ENCODE measurements around the gene HOOK1.

HOOK1 gene

DNA sequence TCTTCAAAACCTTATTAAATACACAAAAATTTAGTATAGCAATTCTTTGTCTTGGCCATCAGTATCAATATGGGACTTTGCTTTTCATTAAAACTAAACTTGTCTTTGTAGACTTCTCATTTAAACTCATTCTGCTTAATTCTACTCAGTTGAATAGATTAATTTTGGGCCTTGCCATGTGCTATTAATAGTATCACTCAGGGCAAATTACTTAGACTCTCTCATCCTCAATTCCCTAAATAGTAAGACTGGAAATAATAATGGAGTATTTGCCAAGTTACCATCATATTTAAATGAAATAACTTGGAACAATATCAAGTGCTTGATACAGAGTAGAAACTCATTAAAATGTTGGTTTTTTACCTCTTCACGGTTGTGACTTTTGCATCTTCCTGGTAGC is 13.4 kb downstream of the HOOK1 start:
- no CpG with 5 or more reads among the region's 1 CpG for WGBS
- H2BK12ac ChIP-seq (ENCODE audit: low read length in 2 of 2), result no peak overlapping the region

DNA sequence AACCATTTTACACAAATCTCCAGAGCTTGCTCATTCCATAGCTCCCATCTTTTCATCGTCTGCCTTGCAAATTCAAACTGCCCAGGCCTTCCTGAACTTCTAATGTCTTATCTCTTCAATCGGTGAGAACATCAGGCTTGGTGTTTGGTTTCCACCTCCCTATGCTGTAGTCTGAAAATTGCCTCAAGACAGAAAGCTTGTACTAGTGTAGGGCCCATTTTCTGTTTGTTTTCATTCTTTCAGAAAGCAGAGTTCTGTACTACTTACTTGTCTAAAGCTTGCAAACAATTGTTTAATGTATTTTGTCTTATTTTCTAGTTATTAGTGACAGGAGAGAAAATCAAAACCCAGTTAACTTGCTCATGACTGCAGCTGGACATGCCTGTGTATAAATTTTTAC is 16.8 kb downstream of the HOOK1 start:
- H3K27ac ChIP-seq (ENCODE audit: low read length, poor library complexity, severe bottlenecking), result no peak overlapping the region
- H3K14ac ChIP-seq (ENCODE audit: low read length in 2 of 2), result no peak overlapping the region
- peaks cover 0 to 3% of the 10 kb centered on the region in 2 experiments for H3K36me3 ChIP-seq (ENCODE audit: control insufficient read depth in 1 of 2, insufficient read depth in 2 of 2, low read depth in 1 of 2, low read length in 2 of 2)
- no peaks in the 10 kb centered on the region for H3K79me1 ChIP-seq (replicated peaks; ENCODE audit: low read length, poor library complexity, severe bottlenecking)
- H3K4me3 ChIP-seq (ENCODE audit: insufficient read depth in 1 of 2, low read depth in 1 of 2, low read length in 2 of 2), result no peak overlapping the region
- no peak overlapping the region for H4K91ac ChIP-seq (ENCODE audit: low read length)
- no peak overlapping the region for H2BK15ac ChIP-seq (ENCODE audit: low read depth, poor library complexity, severe bottlenecking)
- no peak overlapping the region for H2BK120ac ChIP-seq (ENCODE audit: low read depth, low read length)
- no peak for DNase-seq
- no peaks in the 10 kb centered on the region for H3K9me3 ChIP-seq (ENCODE audit: control insufficient read depth, low read length)
- no peak overlapping the region for H2AK5ac ChIP-seq (ENCODE audit: low read length, severe bottlenecking)
- H3K23ac ChIP-seq (ENCODE audit: low read length in 2 of 2), result no peak overlapping the region
- no peaks in the 10 kb centered on the region for H3K4me1 ChIP-seq (ENCODE audit: control insufficient read depth, insufficient read depth, low read depth, low read length)
- H3K4ac ChIP-seq (ENCODE audit: low read depth in 1 of 2, low read length in 2 of 2), result no peak overlapping the region
- 75% methylated on average over 2 of the region's 2 CpGs for WGBS
- no peak overlapping the region for H3K18ac ChIP-seq (ENCODE audit: low read depth in 1 of 2, low read length in 2 of 2)
- peak overlapping the region; percentile 42 for H2AFZ ChIP-seq (ENCODE audit: low read depth, low read length)
- no peak overlapping the region for H4K8ac ChIP-seq (ENCODE audit: low read length)
- no peak overlapping the region for H3K4me2 ChIP-seq (ENCODE audit: low read length, poor library complexity, severe bottlenecking)
- no peaks in the 10 kb centered on the region for H3K27me3 ChIP-seq (ENCODE audit: control insufficient read depth in 1 of 2, insufficient read depth in 1 of 2, low read length in 2 of 2)
- no peak overlapping the region for H3K9ac ChIP-seq (ENCODE audit: low read length)
- H2BK5ac ChIP-seq (ENCODE audit: low read depth, low read length, poor library complexity, severe bottlenecking), result no peak overlapping the region
- H2BK12ac ChIP-seq (ENCODE audit: low read length in 2 of 2), result no peak overlapping the region

More for the DNA sequence above, 13.4 kb downstream of the HOOK1 start:
- H3K4me1 ChIP-seq (ENCODE audit: control insufficient read depth, insufficient read depth, low read depth, low read length), result no peaks in the 10 kb centered on the region
- H2BK15ac ChIP-seq (ENCODE audit: low read depth, poor library complexity, severe bottlenecking), result no peak overlapping the region
- no peak overlapping the region for H3K9ac ChIP-seq (ENCODE audit: low read length)
- H3K9me3 ChIP-seq (ENCODE audit: control insufficient read depth, low read length), result no peaks in the 10 kb centered on the region
- H2BK120ac ChIP-seq (ENCODE audit: low read depth, low read length), result no peak overlapping the region
- H3K14ac ChIP-seq (ENCODE audit: low read length in 2 of 2), result no peak overlapping the region
- DNase-seq, result no peak
- H3K4me3 ChIP-seq (ENCODE audit: insufficient read depth in 1 of 2, low read depth in 1 of 2, low read length in 2 of 2), result no peak overlapping the region
- H4K8ac ChIP-seq (ENCODE audit: low read length), result no peak overlapping the region
- H3K27me3 ChIP-seq (ENCODE audit: control insufficient read depth in 1 of 2, insufficient read depth in 1 of 2, low read length in 2 of 2), result no peaks in the 10 kb centered on the region
- no peak overlapping the region for H2AFZ ChIP-seq (ENCODE audit: low read depth, low read length)
- H3K23ac ChIP-seq (ENCODE audit: low read length in 2 of 2), result no peak overlapping the region
- H3K36me3 ChIP-seq (ENCODE audit: control insufficient read depth in 1 of 2, insufficient read depth in 2 of 2, low read depth in 1 of 2, low read length in 2 of 2), result no peaks in the 10 kb centered on the region
- H3K18ac ChIP-seq (ENCODE audit: low read depth in 1 of 2, low read length in 2 of 2), result no peak overlapping the region
- H3K4ac ChIP-seq (ENCODE audit: low read depth in 1 of 2, low read length in 2 of 2), result no peak overlapping the region
- H3K79me1 ChIP-seq (replicated peaks; ENCODE audit: low read length, poor library complexity, severe bottlenecking), result no peaks in the 10 kb centered on the region
- H3K27ac ChIP-seq (ENCODE audit: low read length, poor library complexity, severe bottlenecking), result no peak overlapping the region
- H2AK5ac ChIP-seq (ENCODE audit: low read length, severe bottlenecking), result no peak overlapping the region
- H4K91ac ChIP-seq (ENCODE audit: low read length), result no peak overlapping the region
- no peak overlapping the region for H2BK5ac ChIP-seq (ENCODE audit: low read depth, low read length, poor library complexity, severe bottlenecking)
- no peak overlapping the region for H3K4me2 ChIP-seq (ENCODE audit: low read length, poor library complexity, severe bottlenecking)

DNA sequence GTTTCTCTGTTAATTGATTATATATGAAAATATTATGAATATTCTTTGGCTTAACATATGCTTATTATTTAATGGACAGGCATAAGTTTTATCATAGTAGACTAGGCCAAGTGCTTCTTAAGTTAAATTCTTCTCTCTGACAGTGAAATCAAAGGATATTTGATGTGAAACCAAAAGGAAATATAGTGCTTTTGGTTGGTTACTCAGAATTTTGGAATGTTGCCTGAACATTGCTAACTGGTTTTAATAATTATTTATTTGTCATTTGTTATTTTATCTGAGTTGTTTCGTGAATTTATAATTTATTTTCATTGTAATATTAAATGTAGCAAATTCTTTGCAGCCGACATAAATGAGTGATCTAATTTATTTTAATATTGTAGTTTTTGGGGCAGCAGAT is 18.3 kb downstream of the HOOK1 start:
- H3K4ac ChIP-seq (ENCODE audit: low read depth in 1 of 2, low read length in 2 of 2), result no peak overlapping the region
- no peaks in the 10 kb centered on the region for H3K27me3 ChIP-seq (ENCODE audit: control insufficient read depth in 1 of 2, insufficient read depth in 1 of 2, low read length in 2 of 2)
- H3K23ac ChIP-seq (ENCODE audit: low read length in 2 of 2), result no peak overlapping the region
- H4K91ac ChIP-seq (ENCODE audit: low read length), result no peak overlapping the region
- H2BK12ac ChIP-seq (ENCODE audit: low read length in 2 of 2), result no peak overlapping the region
- H3K36me3 ChIP-seq (ENCODE audit: control insufficient read depth in 1 of 2, insufficient read depth in 2 of 2, low read depth in 1 of 2, low read length in 2 of 2), result peaks cover 0 to 3% of the 10 kb centered on the region in 2 experiments
- H2AK5ac ChIP-seq (ENCODE audit: low read length, severe bottlenecking), result no peak overlapping the region
- H3K4me3 ChIP-seq (ENCODE audit: insufficient read depth in 1 of 2, low read depth in 1 of 2, low read length in 2 of 2), result no peak overlapping the region
- 90% methylated on average over 1 of the region's 2 CpGs for WGBS
- H4K8ac ChIP-seq (ENCODE audit: low read length), result no peak overlapping the region
- DNase-seq, result no peak
- H3K79me1 ChIP-seq (replicated peaks; ENCODE audit: low read length, poor library complexity, severe bottlenecking), result no peaks in the 10 kb centered on the region
- no peak overlapping the region for H3K18ac ChIP-seq (ENCODE audit: low read depth in 1 of 2, low read length in 2 of 2)
- no peak overlapping the region for H3K4me2 ChIP-seq (ENCODE audit: low read length, poor library complexity, severe bottlenecking)
- H3K9me3 ChIP-seq (ENCODE audit: control insufficient read depth, low read length), result no peaks in the 10 kb centered on the region
- no peaks in the 10 kb centered on the region for H3K4me1 ChIP-seq (ENCODE audit: control insufficient read depth, insufficient read depth, low read depth, low read length)
- H3K27ac ChIP-seq (ENCODE audit: low read length, poor library complexity, severe bottlenecking), result peak overlapping the region; percentile 59
- no peak overlapping the region for H3K9ac ChIP-seq (ENCODE audit: low read length)
- no peak overlapping the region for H2BK15ac ChIP-seq (ENCODE audit: low read depth, poor library complexity, severe bottlenecking)
- no peak overlapping the region for H2BK120ac ChIP-seq (ENCODE audit: low read depth, low read length)
- no peak overlapping the region for H2BK5ac ChIP-seq (ENCODE audit: low read depth, low read length, poor library complexity, severe bottlenecking)
- H2AFZ ChIP-seq (ENCODE audit: low read depth, low read length), result no peak overlapping the region
- H3K14ac ChIP-seq (ENCODE audit: low read length in 2 of 2), result no peak overlapping the region

DNA sequence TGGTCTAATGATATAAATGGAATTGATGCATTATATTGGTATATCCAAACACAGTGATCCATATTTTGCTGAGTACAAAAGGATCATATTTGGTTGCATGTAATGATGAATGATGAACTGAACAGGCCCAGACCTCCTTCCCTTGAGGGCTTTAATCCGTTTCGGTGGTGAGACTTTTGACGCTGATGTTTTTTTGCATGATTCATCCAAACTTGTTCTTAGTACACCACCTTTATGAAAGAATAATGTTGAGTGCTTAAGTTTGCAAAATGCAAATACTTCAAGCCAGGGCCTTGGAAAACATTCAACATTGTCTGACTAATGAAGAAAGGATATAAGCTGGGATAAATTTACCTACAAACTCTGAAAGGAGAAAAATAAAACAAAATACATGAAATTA is 19.2 kb downstream of the HOOK1 start:
- Histone ChIP-seq H2BK5ac (ENCODE audit: low read depth, low read length, poor library complexity, severe bottlenecking) (no peak overlapping the region), H3K79me1 (replicated peaks; ENCODE audit: low read length, poor library complexity, severe bottlenecking) (no peaks in the 10 kb centered on the region), H3K18ac (ENCODE audit: low read depth in 1 of 2, low read length in 2 of 2) (no peak overlapping the region), H3K23ac (ENCODE audit: low read length in 2 of 2) (no peak overlapping the region), H2BK120ac (ENCODE audit: low read depth, low read length) (no peak overlapping the region), H3K9me3 (ENCODE audit: control insufficient read depth, low read length) (no peaks in the 10 kb centered on the region), H3K4me2 (ENCODE audit: low read length, poor library complexity, severe bottlenecking) (no peak overlapping the region), H3K4ac (ENCODE audit: low read depth in 1 of 2, low read length in 2 of 2) (no peak overlapping the region), H2BK15ac (ENCODE audit: low read depth, poor library complexity, severe bottlenecking) (no peak overlapping the region), H3K36me3 (ENCODE audit: control insufficient read depth in 1 of 2, insufficient read depth in 2 of 2, low read depth in 1 of 2, low read length in 2 of 2) (peaks cover 0 to 3% of the 10 kb centered on the region in 2 experiments), H2AFZ (ENCODE audit: low read depth, low read length) (no peak overlapping the region), H3K27me3 (ENCODE audit: control insufficient read depth in 1 of 2, insufficient read depth in 1 of 2, low read length in 2 of 2) (no peaks in the 10 kb centered on the region), H3K27ac (ENCODE audit: low read length, poor library complexity, severe bottlenecking) (no peak overlapping the region), H3K9ac (ENCODE audit: low read length) (no peak overlapping the region), H2AK5ac (ENCODE audit: low read length, severe bottlenecking) (no peak overlapping the region), H4K91ac (ENCODE audit: low read length) (no peak overlapping the region), H2BK12ac (ENCODE audit: low read length in 2 of 2) (no peak overlapping the region), H4K8ac (ENCODE audit: low read length) (no peak overlapping the region), H3K14ac (ENCODE audit: low read length in 2 of 2) (no peak overlapping the region), H3K4me1 (ENCODE audit: control insufficient read depth, insufficient read depth, low read depth, low read length) (no peaks in the 10 kb centered on the region), H3K4me3 (ENCODE audit: insufficient read depth in 1 of 2, low read depth in 1 of 2, low read length in 2 of 2) (no peak overlapping the region)
- 100% methylated on average over 1 of the region's 3 CpGs for WGBS
- no peak for DNase-seq
